CD4-positive, alpha-beta T cell treated with Interleukin-1 beta for 1 hour (primary cell): ENCODE measurements around the gene PRAME.
A peak's percentile ranks its signal among the peaks of the same experiment; 100 is the strongest.

ENCODE experiments used
- DNase-seq, 2 donors: peaks; one replicate each; pipeline ENCODE4 v3.0.0-alpha.2; 2020 to 2022

The PRAME gene

GRCh38 chr22:22579869-22580604 lies 21.0 kb upstream of the PRAME start:
- no peak for DNase-seq

- no peak for DNase-seq
These were observed 19.8 kb upstream of the PRAME start for GRCh38 chr22:22578702-22579424.

- no peak for DNase-seq
These were observed 17.9 kb upstream of the PRAME start for GRCh38 chr22:22576989-22577427.

- peak; percentile 9 to 14 for DNase-seq
These were observed 17.4 kb upstream of the PRAME start for GRCh38 chr22:22576244-22576988.

- DNase-seq: no peak
These were observed 15.3 kb upstream of the PRAME start for GRCh38 chr22:22574361-22574760.

GRCh38 chr22:22573047-22573889 lies 14.2 kb upstream of the PRAME start:
- no peak for DNase-seq

- no peak for DNase-seq
These were observed 12.8 kb upstream of the PRAME start for GRCh38 chr22:22571862-22572261.

GRCh38 chr22:22571429-22571828 lies 12.4 kb upstream of the PRAME start:
- DNase-seq: no peak

GRCh38 chr22:22569218-22569617 lies 10.2 kb upstream of the PRAME start:
- no peak for DNase-seq

- no peak for DNase-seq
These were observed 6.9 kb upstream of the PRAME start for GRCh38 chr22:22565981-22566380.

- no peak for DNase-seq
These were observed 744 bp downstream of the PRAME start for GRCh38 chr22:22558071-22558971.

GRCh38 chr22:22556995-22557925 lies 1.8 kb downstream of the PRAME start:
- DNase-seq: no peak

- no peak for DNase-seq
These were observed 2.5 kb downstream of the PRAME start for GRCh38 chr22:22556578-22556977.

- DNase-seq: no peak
These were observed 3.5 kb downstream of the PRAME start for GRCh38 chr22:22555596-22555995.

GRCh38 chr22:22554587-22555284 lies 4.3 kb downstream of the PRAME start:
- no peak for DNase-seq

- no peak for DNase-seq
These were observed 5.1 kb downstream of the PRAME start for GRCh38 chr22:22553735-22554586.

GRCh38 chr22:22553141-22553540 lies 5.9 kb downstream of the PRAME start:
- DNase-seq: no peak

- DNase-seq: no peak
These were observed 6.4 kb downstream of the PRAME start for GRCh38 chr22:22552630-22553029.
